ENCODE data around the gene FAS. TPM values are rescaled to one million over a fixed set of nuclear protein-coding genes. Genes with fewer than 3 reads are reported as not detected.

FAS gene
- polyA plus RNA-seq, 1 donor (not counting 4 experiments of a cell fraction or from before 2014, with no cell fraction given), result 44.8 TPM

DNA sequence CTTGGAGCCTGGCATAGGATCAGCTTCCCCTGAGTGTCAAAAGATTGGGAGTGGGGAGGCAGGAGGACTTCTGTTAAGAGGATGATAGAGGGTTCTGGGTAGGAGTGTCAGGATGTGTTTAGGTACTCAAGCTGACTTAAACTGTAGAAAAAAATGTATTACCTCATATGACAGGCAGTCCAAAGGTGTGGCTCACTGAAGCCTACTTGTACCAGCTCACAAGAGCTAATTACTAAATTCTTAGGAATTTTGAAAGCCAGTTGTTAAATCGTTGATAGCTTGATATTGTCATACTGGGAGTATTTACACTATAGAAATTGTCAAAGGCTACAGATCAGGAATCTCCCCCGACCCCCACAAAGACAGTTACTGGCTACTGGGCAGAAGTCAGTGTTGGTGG lies 32.1 kb downstream of the FAS start:
- FAIRE-seq (peak; percentile 34), DNase-seq (ENCODE audit: low read depth, low spot score) (peak; percentile 25)
- no peaks in the 10 kb centered on the region for H3K27me3 ChIP-seq (ENCODE audit: control insufficient read depth, extremely low read depth, insufficient read depth, low read length)
- no peaks in the 10 kb centered on the region for H3K79me2 ChIP-seq (ENCODE audit: control insufficient read depth, insufficient read depth, low read length)
- H4K20me1 ChIP-seq (ENCODE audit: control insufficient read depth, extremely low read depth, insufficient read depth, low read length), result no peaks in the 10 kb centered on the region
- H3K36me3 ChIP-seq (ENCODE audit: control insufficient read depth in 2 of 2, extremely low read depth in 1 of 2, insufficient read depth in 2 of 2, low read length in 2 of 2), result peaks cover 3 to 6% of the 10 kb centered on the region in 2 experiments
- no peak for TF ChIP-seq EZH2 (IDR thresholded peaks at IDR 0.05; ENCODE audit: low read length)
- TF ChIP-seq, protein P1, sequence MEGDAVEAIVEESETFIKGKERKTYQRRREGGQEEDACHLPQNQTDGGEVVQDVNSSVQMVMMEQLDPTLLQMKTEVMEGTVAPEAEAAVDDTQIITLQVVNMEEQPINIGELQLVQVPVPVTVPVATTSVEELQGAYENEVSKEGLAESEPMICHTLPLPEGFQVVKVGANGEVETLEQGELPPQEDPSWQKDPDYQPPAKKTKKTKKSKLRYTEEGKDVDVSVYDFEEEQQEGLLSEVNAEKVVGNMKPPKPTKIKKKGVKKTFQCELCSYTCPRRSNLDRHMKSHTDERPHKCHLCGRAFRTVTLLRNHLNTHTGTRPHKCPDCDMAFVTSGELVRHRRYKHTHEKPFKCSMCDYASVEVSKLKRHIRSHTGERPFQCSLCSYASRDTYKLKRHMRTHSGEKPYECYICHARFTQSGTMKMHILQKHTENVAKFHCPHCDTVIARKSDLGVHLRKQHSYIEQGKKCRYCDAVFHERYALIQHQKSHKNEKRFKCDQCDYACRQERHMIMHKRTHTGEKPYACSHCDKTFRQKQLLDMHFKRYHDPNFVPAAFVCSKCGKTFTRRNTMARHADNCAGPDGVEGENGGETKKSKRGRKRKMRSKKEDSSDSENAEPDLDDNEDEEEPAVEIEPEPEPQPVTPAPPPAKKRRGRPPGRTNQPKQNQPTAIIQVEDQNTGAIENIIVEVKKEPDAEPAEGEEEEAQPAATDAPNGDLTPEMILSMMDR (optimal IDR thresholded peaks at IDR 0.05 in 1 of 3, IDR thresholded peaks at IDR 0.05 in 1 of 3, conservative IDR thresholded peaks at IDR 0.05 in 1 of 3; ENCODE audit: extremely low read depth in 1 of 3, insufficient read depth in 2 of 3, low read length in 3 of 3), result no peak
- no peaks in the 10 kb centered on the region for H3K9me1 ChIP-seq (ENCODE audit: control insufficient read depth, extremely low read depth, insufficient read depth, low read length)
- no peaks in the 10 kb centered on the region for H3K9me3 ChIP-seq (ENCODE audit: control insufficient read depth, low read depth, low read length)
- H3K27ac ChIP-seq (ENCODE audit: control insufficient read depth, insufficient read depth, low read length), result peak overlapping the region; percentile 15
- dilution Hi-C loops (cut with MboI; ENCODE audit: extremely low pct_ligation_motif_present, low sequenced_read_pairs), result loop anchor here (10.0 kb wide), 1 partner anchor 192 kb away; no protein-coding TSS in a partner anchor
- H3K9ac ChIP-seq (ENCODE audit: control insufficient read depth, extremely low read depth, insufficient read depth, low read length), result no peak overlapping the region
- H3K4me1 ChIP-seq (ENCODE audit: control insufficient read depth, extremely low read depth, insufficient read depth, low read length), result peaks cover 10% of the 10 kb centered on the region
- H3K4me3 ChIP-seq (ENCODE audit: control insufficient read depth in 2 of 3, extremely low read depth in 1 of 3, insufficient read depth in 2 of 3, low read depth in 1 of 3, low read length in 3 of 3), result no peak overlapping the region
- H2AFZ ChIP-seq (ENCODE audit: control insufficient read depth, low read length), result no peak overlapping the region
- peak overlapping the region; percentile 26 for H3K4me2 ChIP-seq (ENCODE audit: control insufficient read depth, extremely low read depth, insufficient read depth, low read depth, low read length)

DNA sequence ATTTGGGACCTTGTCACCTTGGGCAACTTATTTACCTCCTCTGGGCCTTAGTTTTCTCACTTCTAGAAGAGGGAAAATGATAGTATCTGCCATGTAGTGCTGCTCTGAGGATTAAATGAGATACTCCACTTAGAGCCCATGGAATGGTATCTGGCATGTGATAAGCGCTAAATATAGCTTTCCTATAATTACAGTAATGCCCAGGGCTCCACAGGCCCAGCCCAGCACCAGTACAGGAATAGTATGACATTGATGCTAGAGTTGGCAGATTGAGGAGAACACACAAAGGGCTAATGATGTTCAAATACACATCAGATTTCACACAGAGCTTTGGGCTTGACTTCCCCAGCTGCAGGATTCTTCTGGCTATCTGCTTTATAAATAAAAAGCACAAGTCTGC lies 34.9 kb downstream of the FAS start:
- no peak overlapping the region for H3K4me2 ChIP-seq (ENCODE audit: control insufficient read depth, extremely low read depth, insufficient read depth, low read depth, low read length)
- H3K4me1 ChIP-seq (ENCODE audit: control insufficient read depth, extremely low read depth, insufficient read depth, low read length), result peaks cover 10% of the 10 kb centered on the region
- FAIRE-seq (no peak), DNase-seq (ENCODE audit: low read depth, low spot score) (no peak)
- TF ChIP-seq EZH2 (IDR thresholded peaks at IDR 0.05; ENCODE audit: low read length), result no peak
- TF ChIP-seq, protein P1 (optimal IDR thresholded peaks at IDR 0.05 in 1 of 3, IDR thresholded peaks at IDR 0.05 in 1 of 3, conservative IDR thresholded peaks at IDR 0.05 in 1 of 3; ENCODE audit: extremely low read depth in 1 of 3, insufficient read depth in 2 of 3, low read length in 3 of 3), result no peak
- H3K79me2 ChIP-seq (ENCODE audit: control insufficient read depth, insufficient read depth, low read length), result no peaks in the 10 kb centered on the region
- H3K36me3 ChIP-seq (ENCODE audit: control insufficient read depth in 2 of 2, extremely low read depth in 1 of 2, insufficient read depth in 2 of 2, low read length in 2 of 2), result peaks cover 0 to 2% of the 10 kb centered on the region in 2 experiments
- no peak overlapping the region for H3K9ac ChIP-seq (ENCODE audit: control insufficient read depth, extremely low read depth, insufficient read depth, low read length)
- no peaks in the 10 kb centered on the region for H4K20me1 ChIP-seq (ENCODE audit: control insufficient read depth, extremely low read depth, insufficient read depth, low read length)
- no peak overlapping the region for H2AFZ ChIP-seq (ENCODE audit: control insufficient read depth, low read length)
- H3K27ac ChIP-seq (ENCODE audit: control insufficient read depth, insufficient read depth, low read length), result no peak overlapping the region
- dilution Hi-C loops (cut with MboI; ENCODE audit: extremely low pct_ligation_motif_present, low sequenced_read_pairs), result loop anchor here (10.0 kb wide), 1 partner anchor 189 kb away; no protein-coding TSS in a partner anchor
- H3K27me3 ChIP-seq (ENCODE audit: control insufficient read depth, extremely low read depth, insufficient read depth, low read length), result no peaks in the 10 kb centered on the region
- H3K4me3 ChIP-seq (ENCODE audit: control insufficient read depth in 2 of 3, extremely low read depth in 1 of 3, insufficient read depth in 2 of 3, low read depth in 1 of 3, low read length in 3 of 3), result no peak overlapping the region
- no peaks in the 10 kb centered on the region for H3K9me3 ChIP-seq (ENCODE audit: control insufficient read depth, low read depth, low read length)
- H3K9me1 ChIP-seq (ENCODE audit: control insufficient read depth, extremely low read depth, insufficient read depth, low read length), result no peaks in the 10 kb centered on the region
